Neural cell (in vitro differentiated cells): Measurements from ENCODE around the gene TSGA10. TPM values are rescaled to one million over a fixed set of nuclear protein-coding genes. Genes with fewer than 3 reads are reported as not detected.
"Not testable (repeated sequence)": the region's sequence is repeated elsewhere in the genome, so short reads cannot be mapped to it uniquely, and the experiment has no call there.

ENCODE experiments used
- H2AFZ ChIP-seq: fragments of 200-600, 300-800 bp; sonication (generic), shearing (Covaris generic); 2 replicates; pipeline ENCODE4 v1.6.0; 2014; ENCODE audit warnings: low read depth, mild to moderate bottlenecking, antibody characterized with exemption, low read length, moderate library complexity
- H3F3A ChIP-seq: fragments of 200-600 bp; shearing (Covaris generic); 2 replicates; pipeline ENCODE4 v1.6.1; 2016; ENCODE audit warnings: mild to moderate bottlenecking, moderate library complexity, mixed read lengths, antibody characterized with exemption, low read length; ENCODE audit not compliant: insufficient read depth, poor library complexity, severe bottlenecking
- H3K27ac ChIP-seq: fragments of 200-600, 300-800 bp; sonication (generic), shearing (Covaris generic); 2 replicates; pipeline ENCODE4 v1.5.1; 2014; ENCODE audit warnings: mild to moderate bottlenecking, low read length, moderate library complexity
- H3K27me3 ChIP-seq: fragments of 300-800, 200-600 bp; sonication (generic), shearing (Covaris generic); 2 replicates; pipeline ENCODE4 v1.6.0; 2014; ENCODE audit warnings: mild to moderate bottlenecking, low read depth, low read length, moderate library complexity; ENCODE audit not compliant: insufficient read depth
- H3K36me3 ChIP-seq: fragments of 300-800, 200-600 bp; sonication (generic), shearing (Covaris generic); 2 replicates; pipeline ENCODE4 v1.5.1; 2014; ENCODE audit warnings: mild to moderate bottlenecking, antibody characterized with exemption, low read length, moderate library complexity; ENCODE audit not compliant: insufficient read depth
- H3K4me2 ChIP-seq: fragments of 300-800, 200-600 bp; sonication (generic), shearing (Covaris generic); 2 replicates; pipeline ENCODE4 v1.6.0; 2014; ENCODE audit warnings: mild to moderate bottlenecking, low read length
- H3K4me3 ChIP-seq: fragments of 300-800, 200-600 bp; sonication (generic), shearing (Covaris generic); 2 replicates; pipeline ENCODE4 v1.5.1; 2014; ENCODE audit warnings: mild to moderate bottlenecking, low read length, moderate library complexity
- H3K79me2 ChIP-seq: fragments of 200-600 bp; shearing (Covaris generic); replicated peaks from 2 replicates; pipeline ENCODE4 v1.6.0; 2014; ENCODE audit warnings: mild to moderate bottlenecking, low read length, moderate library complexity; ENCODE audit not compliant: insufficient read depth
- H3K9ac ChIP-seq: fragments of 300-800, 200-600 bp; sonication (generic), shearing (Covaris generic); 2 replicates; pipeline ENCODE4 v1.6.1; 2016; ENCODE audit warnings: mild to moderate bottlenecking, low read length, mixed read lengths
- H3K9me2 ChIP-seq: fragments of 200-600 bp; shearing (Covaris generic); 2 replicates; pipeline ENCODE4 v1.6.1; 2016; ENCODE audit warnings: mild to moderate bottlenecking, low read length, mixed read lengths; ENCODE audit not compliant: insufficient read depth
- H3K9me3 ChIP-seq: fragments of 200-600, 300-800 bp; sonication (generic), shearing (Covaris generic); 2 replicates; pipeline ENCODE4 v1.6.1; 2016; ENCODE audit warnings: mild to moderate bottlenecking, mixed run types, low read length, moderate library complexity, mixed read lengths
- H4K20me1 ChIP-seq: fragments of 200-600 bp; shearing (Covaris generic); 2 replicates; pipeline ENCODE4 v1.6.1; 2016; ENCODE audit warnings: mild to moderate bottlenecking, mixed run types; ENCODE audit not compliant: insufficient read depth
- CTCF ChIP-seq: fragments of 450-650 bp; IDR thresholded peaks from 2 replicates; pipeline ENCODE4 v1.5.1; 2014; ENCODE audit warnings: antibody characterized with exemption, mild to moderate bottlenecking, moderate library complexity; ENCODE audit not compliant: poor library complexity, severe bottlenecking
- EP300 ChIP-seq: fragments of 450-650 bp; conservative IDR thresholded peaks from 2 replicates; pipeline ENCODE4 v1.6.1; 2014; ENCODE audit warnings: antibody characterized with exemption, mild to moderate bottlenecking, moderate library complexity; ENCODE audit not compliant: poor library complexity, severe bottlenecking
- EZH2 ChIP-seq: fragments of 200-600, 300-800 bp; shearing (Covaris generic), sonication (generic); IDR thresholded peaks from 2 replicates; pipeline ENCODE4 v1.6.1; 2014; ENCODE audit warnings: antibody characterized with exemption, low read length, borderline replicate concordance, mild to moderate bottlenecking; ENCODE audit not compliant: insufficient read depth, poor library complexity, severe bottlenecking
- MXI1 ChIP-seq: fragments of 450-650 bp; conservative IDR thresholded peaks from 2 replicates; pipeline ENCODE4 v1.6.1; 2014; ENCODE audit warnings: antibody characterized with exemption, mild to moderate bottlenecking; ENCODE audit not compliant: poor library complexity, severe bottlenecking
- POLR2AphosphoS5 ChIP-seq: IDR thresholded peaks from 2 replicates; pipeline ENCODE4 v1.6.1; 2012
- RAD21 ChIP-seq: fragments of 450-650 bp; conservative IDR thresholded peaks from 2 replicates; pipeline ENCODE4 v1.6.1; 2014; ENCODE audit warnings: antibody characterized with exemption, mild to moderate bottlenecking, moderate library complexity
- SMC3 ChIP-seq: fragments of 450-650 bp; conservative IDR thresholded peaks from 2 replicates; pipeline ENCODE4 v1.6.1; 2014; ENCODE audit warnings: antibody characterized with exemption, mild to moderate bottlenecking, moderate library complexity; ENCODE audit not compliant: poor library complexity
- TAF1 ChIP-seq: IDR thresholded peaks from 2 replicates; pipeline ENCODE4 v1.6.1; 2012; ENCODE audit warnings: low read depth
- polyA plus RNA-seq: library from polyadenylated mRNA; depleted of rRNA; stranded (reverse); fragments of >200 nt; gene quantifications from 2 replicates; pipeline ENCODE4 v1.2.3, GENCODE V29; 2014
- TF ChIP-seq, protein P1 (sequence below): IDR thresholded peaks from 2 replicates; pipeline ENCODE4 v1.6.1; 2012; ENCODE audit warnings: borderline replicate concordance

TSGA10 gene
- polyA plus RNA-seq, 1 donor from 2014 or later, result 8.0 TPM

DNA sequence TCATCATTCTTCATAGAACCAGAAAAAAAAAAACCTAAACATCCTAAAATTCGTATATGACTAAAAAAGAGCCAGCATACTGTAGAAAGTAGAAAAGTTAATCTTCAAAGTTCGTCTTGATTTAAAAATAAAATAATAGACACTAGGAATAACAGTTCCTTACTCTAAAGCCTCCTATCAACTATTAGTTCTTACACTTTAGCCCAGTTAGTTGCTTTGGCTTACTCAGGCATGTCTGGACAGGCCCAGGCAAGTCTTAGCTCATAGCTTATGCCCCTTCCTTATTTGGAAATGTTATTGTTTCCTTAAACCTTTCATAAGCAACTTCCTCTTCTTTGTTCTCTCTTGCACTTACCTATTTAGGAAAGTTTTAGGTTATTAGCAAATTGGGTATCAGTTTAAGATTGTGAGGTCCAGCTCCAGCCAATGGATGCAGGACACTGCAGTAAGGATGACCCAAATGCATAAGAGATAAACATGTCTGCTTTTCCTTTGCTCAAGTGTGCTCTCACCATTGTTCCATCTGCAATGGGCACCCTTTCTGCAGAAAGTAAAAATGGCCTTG lies 113.9 kb downstream of the TSGA10 start:
- not testable (repeated sequence) for H4K20me1 ChIP-seq, H3K9me3 ChIP-seq, H3K27ac ChIP-seq, H3K4me3 ChIP-seq, H3K9me2 ChIP-seq, H2AFZ ChIP-seq, H3K27me3 ChIP-seq, H3K36me3 ChIP-seq, H3F3A ChIP-seq, H3K9ac ChIP-seq, H3K4me2 ChIP-seq, H3K79me2 ChIP-seq

GRCh38 chr2:99035920-99036319 lies 118.8 kb downstream of the TSGA10 start:
- no peaks in the 10 kb centered on the region for H3K27me3 ChIP-seq
- H3K9ac ChIP-seq, result no peak overlapping the region
- no peak overlapping the region for H3K27ac ChIP-seq
- no peaks in the 10 kb centered on the region for H3K36me3 ChIP-seq
- H3K9me3 ChIP-seq, result no peaks in the 10 kb centered on the region
- no peak overlapping the region for H3K4me3 ChIP-seq
- H3F3A ChIP-seq, result no peaks in the 10 kb centered on the region
- H3K79me2 ChIP-seq, result no peaks in the 10 kb centered on the region
- H3K4me2 ChIP-seq, result no peak overlapping the region
- no peaks in the 10 kb centered on the region for H3K9me2 ChIP-seq
- H2AFZ ChIP-seq, result no peak overlapping the region
- TF ChIP-seq CTCF (no peak), MXI1 (no peak), EP300 (no peak), RAD21 (no peak), POLR2AphosphoS5 (no peak), EZH2 (no peak)
- TF ChIP-seq, protein P1, sequence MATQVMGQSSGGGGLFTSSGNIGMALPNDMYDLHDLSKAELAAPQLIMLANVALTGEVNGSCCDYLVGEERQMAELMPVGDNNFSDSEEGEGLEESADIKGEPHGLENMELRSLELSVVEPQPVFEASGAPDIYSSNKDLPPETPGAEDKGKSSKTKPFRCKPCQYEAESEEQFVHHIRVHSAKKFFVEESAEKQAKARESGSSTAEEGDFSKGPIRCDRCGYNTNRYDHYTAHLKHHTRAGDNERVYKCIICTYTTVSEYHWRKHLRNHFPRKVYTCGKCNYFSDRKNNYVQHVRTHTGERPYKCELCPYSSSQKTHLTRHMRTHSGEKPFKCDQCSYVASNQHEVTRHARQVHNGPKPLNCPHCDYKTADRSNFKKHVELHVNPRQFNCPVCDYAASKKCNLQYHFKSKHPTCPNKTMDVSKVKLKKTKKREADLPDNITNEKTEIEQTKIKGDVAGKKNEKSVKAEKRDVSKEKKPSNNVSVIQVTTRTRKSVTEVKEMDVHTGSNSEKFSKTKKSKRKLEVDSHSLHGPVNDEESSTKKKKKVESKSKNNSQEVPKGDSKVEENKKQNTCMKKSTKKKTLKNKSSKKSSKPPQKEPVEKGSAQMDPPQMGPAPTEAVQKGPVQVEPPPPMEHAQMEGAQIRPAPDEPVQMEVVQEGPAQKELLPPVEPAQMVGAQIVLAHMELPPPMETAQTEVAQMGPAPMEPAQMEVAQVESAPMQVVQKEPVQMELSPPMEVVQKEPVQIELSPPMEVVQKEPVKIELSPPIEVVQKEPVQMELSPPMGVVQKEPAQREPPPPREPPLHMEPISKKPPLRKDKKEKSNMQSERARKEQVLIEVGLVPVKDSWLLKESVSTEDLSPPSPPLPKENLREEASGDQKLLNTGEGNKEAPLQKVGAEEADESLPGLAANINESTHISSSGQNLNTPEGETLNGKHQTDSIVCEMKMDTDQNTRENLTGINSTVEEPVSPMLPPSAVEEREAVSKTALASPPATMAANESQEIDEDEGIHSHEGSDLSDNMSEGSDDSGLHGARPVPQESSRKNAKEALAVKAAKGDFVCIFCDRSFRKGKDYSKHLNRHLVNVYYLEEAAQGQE, result no peak
- no peaks in the 10 kb centered on the region for H4K20me1 ChIP-seq

DNA sequence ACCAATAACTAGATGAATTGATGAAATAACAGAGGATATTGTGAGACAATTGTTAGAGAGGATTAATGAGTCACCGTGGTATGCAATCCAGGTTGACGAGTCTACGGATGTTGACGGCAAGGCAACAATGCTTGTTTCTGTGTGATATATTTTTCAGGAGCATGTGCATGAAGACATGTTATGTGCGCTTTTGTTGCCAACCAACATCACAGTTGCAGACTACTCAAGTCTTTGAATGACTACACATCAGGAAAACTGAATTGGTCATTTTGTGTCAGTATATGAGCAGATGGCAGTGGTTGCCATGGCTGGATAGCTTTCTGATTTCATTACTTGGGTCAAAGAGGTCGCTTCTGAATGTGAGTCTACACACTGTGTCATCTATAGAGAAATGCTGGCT lies 122.0 kb downstream of the TSGA10 start:
- H3K9me3 ChIP-seq, result no peaks in the 10 kb centered on the region
- TF ChIP-seq RAD21 (no peak), POLR2AphosphoS5 (no peak), MXI1 (no peak), EP300 (no peak), CTCF (no peak), SMC3 (no peak), EZH2 (no peak), TAF1 (no peak)
- TF ChIP-seq, protein P1, result no peak
- no peak overlapping the region for H3K9ac ChIP-seq
- H4K20me1 ChIP-seq, result no peaks in the 10 kb centered on the region
- H3K27ac ChIP-seq, result no peak overlapping the region
- no peaks in the 10 kb centered on the region for H3K9me2 ChIP-seq
- no peaks in the 10 kb centered on the region for H3K36me3 ChIP-seq
- no peak overlapping the region for H3K4me3 ChIP-seq
- no peak overlapping the region for H3K4me2 ChIP-seq
- no peaks in the 10 kb centered on the region for H3F3A ChIP-seq
- H3K27me3 ChIP-seq, result no peaks in the 10 kb centered on the region
- H2AFZ ChIP-seq, result no peak overlapping the region
- no peaks in the 10 kb centered on the region for H3K79me2 ChIP-seq
